ENCODE data around the gene WDR90.

The WDR90 gene

GRCh38 chr16:608019-608418 is 41.1 kb upstream of the WDR90 start:
- H3K4me2 ChIP-seq (ENCODE audit: low read length) = no peak overlapping the region
- TF ChIP-seq, protein P1, sequence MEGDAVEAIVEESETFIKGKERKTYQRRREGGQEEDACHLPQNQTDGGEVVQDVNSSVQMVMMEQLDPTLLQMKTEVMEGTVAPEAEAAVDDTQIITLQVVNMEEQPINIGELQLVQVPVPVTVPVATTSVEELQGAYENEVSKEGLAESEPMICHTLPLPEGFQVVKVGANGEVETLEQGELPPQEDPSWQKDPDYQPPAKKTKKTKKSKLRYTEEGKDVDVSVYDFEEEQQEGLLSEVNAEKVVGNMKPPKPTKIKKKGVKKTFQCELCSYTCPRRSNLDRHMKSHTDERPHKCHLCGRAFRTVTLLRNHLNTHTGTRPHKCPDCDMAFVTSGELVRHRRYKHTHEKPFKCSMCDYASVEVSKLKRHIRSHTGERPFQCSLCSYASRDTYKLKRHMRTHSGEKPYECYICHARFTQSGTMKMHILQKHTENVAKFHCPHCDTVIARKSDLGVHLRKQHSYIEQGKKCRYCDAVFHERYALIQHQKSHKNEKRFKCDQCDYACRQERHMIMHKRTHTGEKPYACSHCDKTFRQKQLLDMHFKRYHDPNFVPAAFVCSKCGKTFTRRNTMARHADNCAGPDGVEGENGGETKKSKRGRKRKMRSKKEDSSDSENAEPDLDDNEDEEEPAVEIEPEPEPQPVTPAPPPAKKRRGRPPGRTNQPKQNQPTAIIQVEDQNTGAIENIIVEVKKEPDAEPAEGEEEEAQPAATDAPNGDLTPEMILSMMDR (IDR thresholded peaks at IDR 0.05; ENCODE audit: low read depth, low read length, poor library complexity, severe bottlenecking) = no peak
- TF ChIP-seq EZH2phosphoT487 (IDR thresholded peaks at IDR 0.05; ENCODE audit: borderline replicate concordance, low read length) = no peak
- no peak overlapping the region for H3K27ac ChIP-seq (ENCODE audit: low read depth, low read length)
- H3K36me3 ChIP-seq (ENCODE audit: control insufficient read depth, low read length) = no peaks in the 10 kb centered on the region
- H3K27me3 ChIP-seq (ENCODE audit: control insufficient read depth, low read length) = no peaks in the 10 kb centered on the region
- H3K4me1 ChIP-seq (ENCODE audit: control insufficient read depth, low read length) = no peaks in the 10 kb centered on the region
- peaks cover 10% of the 10 kb centered on the region; the same call in 1 of the 2 replicates for H3K9me3 ChIP-seq (ENCODE audit: control insufficient read depth, insufficient read depth, low read length)
- H3K4me3 ChIP-seq (ENCODE audit: low read length) = no peak overlapping the region
- no peaks in the 10 kb centered on the region for H4K20me1 ChIP-seq (ENCODE audit: control insufficient read depth, insufficient read depth, low read depth, low read length)
- no peaks in the 10 kb centered on the region for H3K9me2 ChIP-seq (replicated peaks; ENCODE audit: control insufficient read depth, low read length)
- no peaks in the 10 kb centered on the region for H3F3A ChIP-seq (ENCODE audit: control insufficient read depth, insufficient read depth)
- H3K79me2 ChIP-seq (ENCODE audit: control insufficient read depth, low read length) = peaks cover 11% of the 10 kb centered on the region; the same call in 1 of the 2 replicates

- Histone ChIP-seq H3K4me1 (ENCODE audit: control insufficient read depth, low read length) (no peaks in the 10 kb centered on the region), H4K20me1 (ENCODE audit: control insufficient read depth, insufficient read depth, low read depth, low read length) (no peaks in the 10 kb centered on the region), H3K9me3 (ENCODE audit: control insufficient read depth, insufficient read depth, low read length) (peaks cover 10% of the 10 kb centered on the region; the same call in 1 of the 2 replicates), H3K4me3 (ENCODE audit: low read length) (no peak overlapping the region), H3F3A (ENCODE audit: control insufficient read depth, insufficient read depth) (no peaks in the 10 kb centered on the region), H3K4me2 (ENCODE audit: low read length) (no peak overlapping the region), H3K27ac (ENCODE audit: low read depth, low read length) (no peak overlapping the region), H3K9me2 (replicated peaks; ENCODE audit: control insufficient read depth, low read length) (no peaks in the 10 kb centered on the region), H3K79me2 (ENCODE audit: control insufficient read depth, low read length) (peaks cover 10% of the 10 kb centered on the region; the same call in 1 of the 2 replicates), H3K27me3 (ENCODE audit: control insufficient read depth, low read length) (no peaks in the 10 kb centered on the region), H3K36me3 (ENCODE audit: control insufficient read depth, low read length) (no peaks in the 10 kb centered on the region)
- TF ChIP-seq EZH2phosphoT487 (IDR thresholded peaks at IDR 0.05; ENCODE audit: borderline replicate concordance, low read length) = no peak
- TF ChIP-seq, protein P1 (IDR thresholded peaks at IDR 0.05; ENCODE audit: low read depth, low read length, poor library complexity, severe bottlenecking) = no peak
Measured at GRCh38 chr16:609316-609715, 39.8 kb upstream of the WDR90 start.

- no peaks in the 10 kb centered on the region for H3K36me3 ChIP-seq (ENCODE audit: control insufficient read depth, low read length)
- no peak overlapping the region for H3K27ac ChIP-seq (ENCODE audit: low read depth, low read length)
- no peaks in the 10 kb centered on the region for H3F3A ChIP-seq (ENCODE audit: control insufficient read depth, insufficient read depth)
- no peaks in the 10 kb centered on the region for H3K9me2 ChIP-seq (replicated peaks; ENCODE audit: control insufficient read depth, low read length)
- H3K4me2 ChIP-seq (ENCODE audit: low read length) = no peak overlapping the region
- peaks cover 10% of the 10 kb centered on the region; the same call in 1 of the 2 replicates for H3K9me3 ChIP-seq (ENCODE audit: control insufficient read depth, insufficient read depth, low read length)
- no peaks in the 10 kb centered on the region for H4K20me1 ChIP-seq (ENCODE audit: control insufficient read depth, insufficient read depth, low read depth, low read length)
- H3K79me2 ChIP-seq (ENCODE audit: control insufficient read depth, low read length) = peaks cover 7% of the 10 kb centered on the region; the same call in 1 of the 2 replicates
- no peaks in the 10 kb centered on the region for H3K4me1 ChIP-seq (ENCODE audit: control insufficient read depth, low read length)
- TF ChIP-seq EZH2phosphoT487 (IDR thresholded peaks at IDR 0.05; ENCODE audit: borderline replicate concordance, low read length) = no peak
- TF ChIP-seq, protein P1 (IDR thresholded peaks at IDR 0.05; ENCODE audit: low read depth, low read length, poor library complexity, severe bottlenecking) = no peak
- H3K27me3 ChIP-seq (ENCODE audit: control insufficient read depth, low read length) = no peaks in the 10 kb centered on the region
- no peak overlapping the region for H3K4me3 ChIP-seq (ENCODE audit: low read length)
Measured at GRCh38 chr16:609984-610383, 39.2 kb upstream of the WDR90 start.
